ENCODE measurements around the gene AFF3.

DNA sequence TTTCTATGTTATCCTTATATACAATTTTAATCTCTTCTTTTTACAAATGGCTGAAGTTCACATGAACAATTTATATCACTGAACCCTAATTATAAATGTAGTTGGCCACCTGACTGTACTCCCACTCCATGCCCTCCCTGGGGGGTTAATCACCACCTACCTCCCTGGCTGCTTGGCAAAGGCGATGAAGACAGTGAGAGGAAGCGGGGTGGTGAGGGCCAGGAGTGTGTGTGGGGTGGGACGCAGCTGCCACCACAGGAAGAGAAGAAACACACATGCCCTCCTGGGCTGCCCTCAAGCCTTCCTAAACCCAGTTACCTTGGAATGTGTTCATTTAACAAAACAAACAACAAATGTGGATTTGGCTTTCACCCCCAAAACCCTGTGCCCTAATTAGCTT lies 565.6 kb downstream of the AFF3 start:
- TF ChIP-seq OSR1 (CRISPR knock-in tag; IDR thresholded peaks at IDR 0.05) (no peak), GLIS3 (CRISPR knock-in tag; IDR thresholded peaks at IDR 0.05) (no peak)
- TF ChIP-seq, protein P1, sequence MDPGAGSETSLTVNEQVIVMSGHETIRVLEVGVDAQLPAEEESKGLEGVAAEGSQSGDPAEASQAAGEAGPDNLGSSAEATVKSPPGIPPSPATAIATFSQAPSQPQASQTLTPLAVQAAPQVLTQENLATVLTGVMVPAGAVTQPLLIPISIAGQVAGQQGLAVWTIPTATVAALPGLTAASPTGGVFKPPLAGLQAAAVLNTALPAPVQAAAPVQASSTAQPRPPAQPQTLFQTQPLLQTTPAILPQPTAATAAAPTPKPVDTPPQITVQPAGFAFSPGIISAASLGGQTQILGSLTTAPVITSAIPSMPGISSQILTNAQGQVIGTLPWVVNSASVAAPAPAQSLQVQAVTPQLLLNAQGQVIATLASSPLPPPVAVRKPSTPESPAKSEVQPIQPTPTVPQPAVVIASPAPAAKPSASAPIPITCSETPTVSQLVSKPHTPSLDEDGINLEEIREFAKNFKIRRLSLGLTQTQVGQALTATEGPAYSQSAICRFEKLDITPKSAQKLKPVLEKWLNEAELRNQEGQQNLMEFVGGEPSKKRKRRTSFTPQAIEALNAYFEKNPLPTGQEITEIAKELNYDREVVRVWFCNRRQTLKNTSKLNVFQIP (CRISPR knock-in tag; IDR thresholded peaks at IDR 0.05; ENCODE audit: borderline replicate concordance, low read depth), result no peak
- TF ChIP-seq, protein P2, sequence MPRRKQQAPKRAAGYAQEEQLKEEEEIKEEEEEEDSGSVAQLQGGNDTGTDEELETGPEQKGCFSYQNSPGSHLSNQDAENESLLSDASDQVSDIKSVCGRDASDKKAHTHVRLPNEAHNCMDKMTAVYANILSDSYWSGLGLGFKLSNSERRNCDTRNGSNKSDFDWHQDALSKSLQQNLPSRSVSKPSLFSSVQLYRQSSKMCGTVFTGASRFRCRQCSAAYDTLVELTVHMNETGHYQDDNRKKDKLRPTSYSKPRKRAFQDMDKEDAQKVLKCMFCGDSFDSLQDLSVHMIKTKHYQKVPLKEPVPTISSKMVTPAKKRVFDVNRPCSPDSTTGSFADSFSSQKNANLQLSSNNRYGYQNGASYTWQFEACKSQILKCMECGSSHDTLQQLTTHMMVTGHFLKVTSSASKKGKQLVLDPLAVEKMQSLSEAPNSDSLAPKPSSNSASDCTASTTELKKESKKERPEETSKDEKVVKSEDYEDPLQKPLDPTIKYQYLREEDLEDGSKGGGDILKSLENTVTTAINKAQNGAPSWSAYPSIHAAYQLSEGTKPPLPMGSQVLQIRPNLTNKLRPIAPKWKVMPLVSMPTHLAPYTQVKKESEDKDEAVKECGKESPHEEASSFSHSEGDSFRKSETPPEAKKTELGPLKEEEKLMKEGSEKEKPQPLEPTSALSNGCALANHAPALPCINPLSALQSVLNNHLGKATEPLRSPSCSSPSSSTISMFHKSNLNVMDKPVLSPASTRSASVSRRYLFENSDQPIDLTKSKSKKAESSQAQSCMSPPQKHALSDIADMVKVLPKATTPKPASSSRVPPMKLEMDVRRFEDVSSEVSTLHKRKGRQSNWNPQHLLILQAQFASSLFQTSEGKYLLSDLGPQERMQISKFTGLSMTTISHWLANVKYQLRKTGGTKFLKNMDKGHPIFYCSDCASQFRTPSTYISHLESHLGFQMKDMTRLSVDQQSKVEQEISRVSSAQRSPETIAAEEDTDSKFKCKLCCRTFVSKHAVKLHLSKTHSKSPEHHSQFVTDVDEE (CRISPR knock-in tag; IDR thresholded peaks at IDR 0.05), result no peak

Measured in SK-N-SH treated with all-trans-retinoic acid at 6 μM for 48 hours (cell line).